IPS DF 4.7 (cell line): ENCODE data around the gene ZBTB9.

Source experiments
- DNase-seq: peaks from one replicate; pipeline ENCODE4 v3.0.0-alpha.2; 2013; ENCODE audit warnings: low spot score; ENCODE audit errors: extremely low read depth

Gene ZBTB9

DNA sequence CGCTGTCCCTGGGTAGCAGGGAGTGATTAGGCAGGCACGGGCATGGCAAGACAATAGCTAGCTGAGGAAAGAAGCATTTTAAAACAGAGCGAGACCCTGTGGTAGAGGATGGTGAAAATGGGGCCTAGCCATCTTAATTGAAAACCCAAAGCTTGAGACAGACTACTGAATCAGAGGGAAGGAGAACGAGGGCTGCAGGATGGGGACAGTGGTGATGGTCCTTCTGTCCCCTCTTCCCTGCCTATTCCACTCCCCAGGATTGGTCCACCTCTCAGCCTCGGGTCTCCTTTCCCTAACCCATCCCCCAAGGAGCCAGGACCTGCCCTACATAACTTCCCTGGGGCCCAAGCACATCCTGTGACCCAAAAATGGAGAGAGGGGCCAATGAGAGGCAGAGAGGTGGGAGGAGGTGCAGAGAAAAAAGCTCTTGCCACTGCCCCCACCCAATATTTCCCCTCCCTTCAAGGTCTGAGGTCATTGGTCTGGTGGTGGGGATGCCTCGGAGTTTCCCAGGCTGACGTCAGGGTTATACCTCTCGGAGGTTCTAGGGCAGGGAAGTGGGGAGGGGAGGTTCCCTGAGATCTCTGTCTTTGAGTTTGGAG lies 35.6 kb upstream of the ZBTB9 start:
- no peak for DNase-seq

DNA sequence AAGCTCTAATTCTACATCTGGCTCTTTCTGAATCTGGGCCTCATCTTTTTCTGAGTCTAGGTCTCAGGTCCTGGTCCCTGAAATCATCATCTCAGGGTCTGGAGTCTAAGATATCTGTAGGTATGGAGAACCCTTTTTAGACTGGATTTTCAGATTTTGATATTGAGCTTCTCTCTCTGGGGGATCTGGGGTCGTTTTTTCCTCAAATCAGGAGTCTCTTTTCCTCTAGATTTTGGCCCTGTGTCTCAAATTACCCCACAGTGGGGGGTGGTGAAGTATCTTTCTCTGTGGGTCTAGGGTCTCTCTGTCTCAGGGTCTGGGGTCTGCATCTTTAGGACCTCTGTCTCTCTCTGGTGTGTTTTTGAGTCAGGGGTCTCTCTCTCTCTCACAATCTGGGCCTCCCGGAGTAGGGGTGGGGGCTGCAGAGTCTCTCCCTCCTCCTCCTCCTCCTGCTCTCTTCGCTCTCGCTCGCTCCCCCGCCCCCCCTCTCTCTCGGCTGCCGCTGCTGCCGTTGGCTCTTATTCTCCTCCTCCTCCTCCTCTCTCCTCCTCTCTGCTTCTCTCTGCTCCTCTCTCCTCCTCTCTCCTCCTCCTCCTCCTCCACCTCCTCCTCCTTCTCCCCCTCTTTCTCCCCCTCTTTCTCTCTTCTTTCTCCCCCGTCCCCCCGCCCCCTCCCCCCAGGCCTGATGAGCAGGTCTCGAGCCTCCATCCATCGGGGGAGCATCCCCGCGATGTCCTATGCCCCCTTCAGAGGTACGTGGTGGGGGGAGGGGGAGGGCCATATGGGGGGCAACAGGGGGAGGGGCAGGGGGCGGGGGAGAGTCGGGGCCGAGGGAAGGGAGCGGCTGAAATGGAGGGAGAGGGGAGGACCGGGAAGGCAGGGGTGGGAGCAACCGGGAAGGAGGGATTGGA lies 34.5 kb upstream of the ZBTB9 start, which contains the start of gene SYNGAP1:
Gene SYNGAP1 (plus strand): TSS at position 486 of the 911 bp plus-strand sequence. CDS start 200 bp downstream, at position 686.
- no peak for DNase-seq

DNA sequence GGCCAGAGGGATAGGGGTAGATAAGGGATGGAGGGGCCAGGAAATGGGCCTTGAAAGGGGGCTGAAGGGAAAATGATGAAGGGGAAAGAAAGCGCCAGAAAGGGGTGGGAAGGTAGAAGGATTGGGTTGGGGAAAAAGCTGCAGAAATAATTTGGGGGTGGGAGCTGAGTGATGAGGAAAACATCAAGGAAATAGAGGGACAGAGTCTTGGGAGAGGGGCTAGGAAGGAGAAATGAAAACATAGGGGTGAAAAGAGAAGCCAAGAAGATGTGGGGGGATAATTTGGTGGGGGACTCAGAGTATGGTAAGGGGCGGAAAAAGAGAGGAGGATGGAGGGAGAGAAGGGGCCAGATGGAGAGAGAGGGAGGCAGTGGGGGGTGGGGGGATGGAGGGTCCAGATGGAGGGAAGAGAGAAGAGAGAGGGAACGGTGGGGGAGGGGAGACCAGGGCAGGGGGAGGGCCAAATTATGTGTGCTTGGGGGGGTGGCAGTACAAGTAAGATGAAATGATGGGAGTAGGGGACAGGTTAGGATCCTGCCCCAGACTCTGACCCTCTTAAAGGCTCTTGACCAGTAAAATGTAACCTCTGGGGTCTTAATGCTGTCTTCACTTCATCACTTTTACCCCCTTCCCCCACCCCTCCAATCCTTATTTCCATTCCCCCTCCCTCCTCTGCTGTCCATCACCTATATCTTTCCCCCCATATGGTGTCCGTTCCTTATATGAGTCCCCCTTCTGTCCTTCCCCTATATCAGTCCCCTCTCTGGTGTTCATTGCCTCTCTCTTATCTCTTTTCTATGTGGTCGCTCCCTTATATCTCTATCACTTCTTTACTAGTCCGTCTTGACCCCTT lies 33.7 kb upstream of the ZBTB9 start:
- no peak for DNase-seq

DNA sequence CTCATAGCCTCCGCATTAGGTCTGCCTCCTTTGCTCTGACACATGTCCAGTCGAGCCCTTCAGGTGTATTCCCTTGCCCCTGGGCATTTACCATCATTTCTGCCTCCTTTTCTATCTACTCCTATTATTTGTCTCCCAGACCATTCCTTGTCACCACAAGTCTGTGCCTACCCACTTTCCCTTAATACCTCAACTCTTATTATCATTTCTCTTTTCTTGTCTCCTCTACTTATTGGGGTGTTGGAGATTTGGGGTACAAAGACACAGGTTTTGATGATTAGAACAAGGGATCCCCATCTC lies 33.1 kb upstream of the ZBTB9 start:
- no peak for DNase-seq

DNA sequence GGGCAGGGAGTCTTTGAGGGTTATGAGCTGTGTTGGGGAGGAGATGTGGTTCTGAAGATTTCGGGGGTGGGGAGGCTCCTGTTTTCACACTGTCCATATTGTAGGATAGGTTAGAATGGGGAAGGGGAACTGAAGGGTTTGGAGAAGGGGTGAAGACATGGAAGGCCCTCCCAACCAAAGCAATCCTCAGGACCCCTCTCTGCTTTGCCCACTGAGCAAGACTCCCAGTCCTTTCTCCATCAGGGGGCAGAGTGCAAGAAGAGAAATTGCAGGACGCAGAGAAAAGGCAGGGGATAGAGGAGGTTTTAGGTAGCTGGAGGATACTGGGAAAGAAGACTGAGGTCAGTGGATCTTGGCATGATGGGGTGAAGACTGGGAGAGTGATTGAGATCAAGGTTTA lies 30.6 kb upstream of the ZBTB9 start:
- no peak for DNase-seq

DNA sequence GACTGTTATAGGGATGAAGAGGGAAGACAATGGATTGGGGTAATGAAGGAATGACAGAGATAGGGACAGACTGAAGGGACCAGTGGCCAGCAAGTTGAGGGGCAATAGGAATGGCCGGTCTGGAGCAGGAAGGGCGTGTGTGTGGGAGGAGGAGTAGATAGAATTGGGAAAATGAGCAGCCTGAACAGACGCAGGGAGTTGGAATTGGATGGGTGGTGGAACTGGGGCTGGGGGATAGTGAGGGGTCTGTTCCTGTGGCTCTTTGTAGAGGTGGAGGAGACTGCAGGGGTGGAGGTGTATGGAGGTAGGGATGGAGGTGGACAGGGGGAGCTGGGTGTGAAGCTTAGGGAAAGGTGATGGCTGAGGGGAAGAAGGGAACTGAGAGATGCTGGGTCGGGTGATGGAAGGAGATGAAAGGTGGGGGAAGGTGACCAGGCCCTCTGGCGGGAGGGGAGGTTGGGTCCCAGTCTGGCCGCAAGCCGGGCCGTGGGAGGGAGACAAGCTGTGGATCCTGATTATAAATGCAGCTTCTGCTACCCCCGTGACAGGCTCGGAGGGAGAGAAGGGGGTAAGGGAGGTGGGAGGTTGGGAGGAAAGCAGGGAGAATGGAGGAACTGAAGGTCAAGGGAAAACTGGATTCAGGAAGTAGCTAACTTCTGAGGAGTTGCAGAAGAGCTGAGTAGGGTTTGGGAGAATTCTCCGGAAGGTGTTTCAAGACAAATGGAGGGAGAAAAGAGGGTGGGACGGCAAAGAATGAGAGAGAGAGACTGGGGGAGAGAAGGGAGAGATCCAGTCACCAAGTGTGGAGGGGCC lies 29.3 kb upstream of the ZBTB9 start:
- DNase-seq, result no peak

DNA sequence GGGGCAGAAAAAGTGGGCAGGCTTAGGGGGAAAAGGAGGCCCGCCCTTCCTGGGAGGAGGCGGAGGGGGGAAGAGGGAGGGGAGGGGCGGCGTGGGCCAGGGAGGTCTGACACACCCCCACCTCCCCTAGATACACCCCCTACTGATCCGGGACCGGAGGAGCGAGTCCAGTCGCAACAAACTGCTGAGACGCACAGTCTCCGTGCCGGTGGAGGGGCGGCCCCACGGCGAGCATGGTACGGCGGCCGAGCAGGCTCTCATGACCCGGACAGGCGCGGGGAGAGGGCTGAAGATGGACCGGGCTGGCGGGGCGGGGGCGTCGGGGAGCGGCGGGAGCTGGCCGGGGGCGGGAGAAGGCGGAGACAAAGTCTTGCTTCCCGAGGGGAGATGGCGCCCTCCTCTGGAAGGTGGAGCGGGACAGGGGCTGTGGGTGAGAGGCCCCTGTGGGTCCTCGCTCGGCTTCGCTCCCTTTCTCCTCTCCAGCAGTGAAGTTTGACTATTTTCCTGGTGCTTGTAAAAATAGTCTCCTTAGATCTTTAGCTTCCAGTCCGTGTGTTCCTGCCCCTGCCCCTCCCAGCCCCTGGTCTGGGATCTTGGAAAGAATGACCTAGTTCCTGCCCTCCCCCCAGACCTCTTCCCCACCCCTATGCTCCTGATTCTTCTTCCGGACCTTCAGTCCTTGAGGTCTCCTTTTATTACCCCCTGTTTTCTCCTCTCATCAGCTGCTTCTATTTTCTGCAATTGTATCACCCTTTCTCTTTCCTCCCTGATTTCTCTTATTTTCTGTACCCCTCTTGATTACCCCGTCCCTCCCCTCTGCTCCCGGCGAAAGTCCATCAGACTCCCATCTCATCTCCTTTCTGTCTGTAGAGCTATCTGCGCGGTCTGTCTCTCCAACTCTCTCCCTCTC lies 28.5 kb upstream of the ZBTB9 start:
- no peak for DNase-seq

DNA sequence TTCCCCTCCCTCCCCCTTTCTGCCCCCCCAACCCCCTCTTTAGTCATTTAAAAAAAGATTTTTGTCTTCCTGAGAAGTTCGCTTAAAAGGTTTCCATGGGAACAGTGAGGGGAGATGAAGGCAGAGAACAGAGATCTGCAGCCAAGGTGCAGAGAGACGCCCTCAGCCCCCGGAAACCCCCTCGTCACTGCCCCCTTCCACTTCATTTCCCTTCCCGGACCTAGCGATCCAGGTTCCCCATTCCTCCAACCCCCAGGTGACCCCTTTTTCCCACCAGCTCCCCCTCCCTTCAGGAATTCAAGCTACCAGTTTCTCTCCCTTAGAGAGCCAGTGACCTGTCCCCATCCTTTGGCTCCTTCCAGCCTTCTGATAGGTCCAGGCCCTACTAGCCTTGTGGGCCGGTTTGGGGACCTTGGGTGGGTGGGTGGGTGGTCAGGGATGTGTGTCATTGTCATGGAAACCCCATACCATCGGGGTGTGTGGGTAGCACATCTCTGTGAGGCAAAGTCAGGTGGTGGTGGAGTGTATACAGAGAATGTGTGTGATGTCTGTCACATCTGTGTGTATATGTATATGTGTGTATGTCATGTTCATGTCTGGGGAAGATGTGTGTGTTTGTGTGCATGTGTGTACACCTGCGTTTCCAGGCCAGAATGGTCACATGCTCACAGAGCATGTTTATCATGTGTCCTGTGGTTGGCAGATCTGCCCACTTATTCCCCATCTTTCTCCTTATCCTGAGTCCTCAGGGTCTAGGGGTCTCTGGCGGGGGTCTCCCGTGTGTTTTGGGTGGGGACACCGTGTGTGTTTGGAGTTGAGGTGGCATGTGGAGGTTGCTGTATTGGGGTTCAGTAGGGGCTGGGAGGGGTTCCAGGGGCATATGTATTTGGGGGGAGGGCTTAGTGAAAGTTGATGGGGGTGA lies 27.5 kb upstream of the ZBTB9 start:
- DNase-seq, result no peak

DNA sequence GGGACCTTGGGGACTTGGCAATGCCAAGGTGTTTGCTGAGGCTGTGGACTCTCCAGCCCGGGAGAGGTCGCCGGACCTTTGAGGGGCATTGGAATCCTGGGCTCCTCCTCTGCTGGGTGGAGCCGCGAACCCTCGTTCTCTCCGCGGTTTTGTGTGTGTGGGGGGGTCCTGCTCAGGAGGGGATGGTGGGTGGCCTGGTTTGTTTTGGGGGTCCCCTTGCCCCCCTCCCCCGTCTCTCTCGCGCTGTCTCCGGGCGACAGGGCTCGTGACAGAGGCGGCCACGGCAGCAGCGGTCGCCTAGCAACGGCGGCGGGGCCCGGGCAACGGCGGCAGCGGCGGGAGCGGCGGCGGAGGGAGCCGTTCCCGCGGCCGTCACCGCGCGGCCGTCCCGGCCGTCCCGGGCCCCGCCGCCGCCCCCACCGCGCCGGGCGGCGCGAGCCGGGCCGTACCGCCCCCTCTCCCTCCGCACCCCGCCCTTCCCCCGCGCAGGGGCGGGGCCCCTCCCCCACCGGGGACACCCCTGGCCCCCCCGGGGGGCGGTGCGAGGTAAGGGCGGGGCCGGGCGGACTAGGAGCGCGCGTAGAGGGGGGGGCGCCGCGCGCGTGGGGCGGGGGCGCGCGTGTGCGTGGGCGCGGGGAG lies 26.7 kb upstream of the ZBTB9 start:
- no peak for DNase-seq

DNA sequence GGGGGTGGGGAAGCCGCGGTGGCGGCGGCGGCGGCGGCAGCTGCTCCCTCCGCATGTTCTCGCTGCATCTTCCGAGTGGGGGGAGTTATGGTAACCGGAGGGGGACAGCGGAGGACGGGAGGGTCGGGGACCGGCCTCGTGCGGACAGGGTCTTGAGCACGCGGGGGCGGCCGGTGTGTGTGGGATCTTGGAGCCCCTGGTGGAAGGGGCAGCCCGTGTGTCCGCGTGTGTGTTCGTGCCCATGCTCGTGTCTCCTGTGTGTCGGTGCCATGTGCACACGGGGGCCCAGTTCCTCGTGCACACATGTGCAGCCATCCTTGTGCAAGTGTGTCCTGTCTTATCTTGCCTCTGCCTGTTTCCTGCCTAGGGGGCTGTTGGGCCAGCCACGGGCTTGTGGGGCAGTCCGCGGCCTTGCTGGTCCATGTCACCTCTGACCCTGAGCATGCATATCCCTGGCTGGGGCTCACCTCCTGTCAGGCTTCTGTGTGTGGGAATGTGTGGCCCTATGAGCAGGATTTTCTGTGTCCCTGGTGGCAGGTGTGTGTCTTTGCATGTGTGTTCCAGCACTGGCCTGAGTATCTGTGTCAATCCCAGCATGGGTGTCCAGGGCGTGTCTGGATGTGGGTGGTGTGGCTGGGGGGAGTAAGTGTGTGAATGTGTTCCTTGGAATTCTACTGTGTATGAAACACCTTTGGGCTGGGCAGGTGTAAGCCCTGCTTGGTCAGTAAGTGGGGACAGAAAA lies 26.0 kb upstream of the ZBTB9 start:
- DNase-seq, result no peak

DNA sequence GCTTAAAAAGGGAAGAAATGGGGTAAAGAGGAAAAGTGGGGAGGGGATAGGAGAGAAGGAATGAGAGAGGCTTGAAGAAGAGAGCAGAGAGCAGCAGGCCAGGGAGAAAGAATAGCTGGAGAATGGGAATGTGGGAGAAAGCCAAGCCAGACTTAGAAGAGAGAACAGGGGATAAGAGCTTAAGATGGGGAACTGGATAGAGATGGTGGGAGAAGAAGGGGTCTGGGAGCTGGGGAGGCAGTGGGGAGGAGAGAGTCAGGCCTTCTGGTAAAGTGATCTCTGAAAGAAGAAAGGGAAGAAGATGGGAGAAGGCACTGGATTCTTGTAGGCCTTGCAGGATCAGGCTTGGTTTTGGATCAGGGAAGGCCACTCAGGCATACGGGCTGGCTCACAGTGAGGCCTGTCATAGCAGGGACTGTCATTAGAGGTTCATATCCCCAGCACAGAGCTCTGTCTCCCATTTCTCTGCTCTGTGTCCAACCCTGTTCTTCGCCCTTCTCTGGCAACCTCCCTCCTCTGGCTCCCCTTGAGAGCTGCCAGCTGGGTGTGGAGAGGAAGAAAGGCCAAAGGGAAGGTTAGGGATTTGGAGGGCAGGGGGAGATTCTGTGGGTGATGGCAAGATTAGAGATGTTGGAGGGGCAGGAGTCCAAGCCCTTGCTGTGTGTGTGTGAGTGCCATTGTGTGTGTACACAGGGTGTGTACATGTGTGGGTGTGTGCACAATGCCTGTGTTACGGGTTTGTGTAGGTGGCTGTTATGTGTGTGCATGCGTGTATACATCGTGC lies 25.2 kb upstream of the ZBTB9 start:
- no peak for DNase-seq

DNA sequence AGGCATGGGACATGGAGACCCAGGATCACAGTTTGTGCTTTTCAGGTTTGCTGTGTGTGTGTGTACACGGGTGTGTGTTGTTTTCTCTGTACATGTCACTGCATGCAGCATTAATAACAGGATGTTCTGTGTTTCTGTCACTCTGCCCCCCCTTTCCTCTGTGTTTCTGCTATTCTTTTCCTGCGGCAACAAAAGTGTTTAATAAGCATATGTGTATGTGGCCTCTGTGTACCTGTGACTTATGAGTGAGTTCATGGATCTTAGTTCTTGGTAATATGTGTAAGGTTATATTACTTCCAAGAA lies 24.7 kb upstream of the ZBTB9 start:
- DNase-seq, result no peak

DNA sequence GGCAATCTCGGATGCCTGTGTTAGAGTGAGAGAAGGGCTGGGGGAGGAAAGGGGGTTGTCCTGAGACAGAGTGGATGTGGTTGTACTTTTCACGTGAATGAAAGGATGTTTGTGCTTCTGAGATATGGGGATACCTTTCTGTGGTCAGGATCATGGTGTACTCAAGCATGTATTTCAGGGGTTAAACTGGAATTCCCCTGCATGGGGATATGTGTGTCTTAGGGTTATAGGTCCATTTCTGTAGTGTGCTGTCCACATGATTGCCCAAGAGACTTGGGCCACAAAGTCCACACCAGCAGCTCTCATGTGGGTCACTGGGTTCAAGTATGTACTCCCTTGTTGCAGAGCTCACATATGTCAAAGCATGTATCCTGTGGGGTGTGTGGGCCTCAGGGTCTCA lies 24.0 kb upstream of the ZBTB9 start:
- no peak for DNase-seq

DNA sequence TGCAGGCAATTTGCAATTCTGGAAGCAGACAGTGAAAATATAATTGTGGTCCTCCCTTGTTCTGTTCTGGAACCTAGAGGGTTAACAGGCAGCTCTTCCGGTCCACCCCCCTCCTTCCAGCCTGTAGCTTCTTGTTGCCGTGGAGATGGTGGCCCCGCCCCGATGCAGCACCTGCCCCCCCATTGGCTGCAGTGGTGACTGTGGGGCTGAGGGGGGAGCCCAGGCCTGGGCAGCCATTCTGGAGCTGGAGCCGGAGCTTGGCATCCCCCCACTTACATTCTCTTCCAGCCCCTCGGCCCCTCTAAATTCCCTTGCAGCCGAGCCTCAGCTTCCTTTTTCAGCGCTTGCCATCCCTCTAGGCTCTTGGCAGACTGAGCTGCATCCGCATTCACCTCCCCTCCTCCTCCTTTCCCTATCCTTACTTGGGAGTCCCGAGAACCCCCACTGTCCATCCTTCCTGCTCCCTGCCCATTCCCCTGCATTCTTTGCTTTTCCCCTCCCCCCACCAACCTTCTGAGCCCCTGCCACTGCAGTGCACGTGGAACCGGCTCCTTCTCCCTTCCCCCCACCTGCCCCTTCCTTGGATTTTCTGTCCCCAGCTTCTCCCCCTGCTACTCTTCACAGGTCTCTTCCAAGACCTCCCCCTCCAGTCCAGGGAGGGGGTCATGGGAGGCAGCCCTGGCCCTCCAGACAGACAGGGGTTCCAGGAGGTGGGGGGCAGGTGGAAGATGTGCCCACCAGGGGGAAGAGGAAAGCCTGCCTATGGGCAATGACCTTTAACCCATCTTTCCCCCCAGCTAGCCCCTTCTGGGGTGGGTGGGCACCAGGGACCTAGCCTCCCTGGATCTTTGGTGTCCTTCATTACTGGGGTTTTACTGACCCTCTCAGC lies 23.1 kb upstream of the ZBTB9 start:
- no peak for DNase-seq

DNA sequence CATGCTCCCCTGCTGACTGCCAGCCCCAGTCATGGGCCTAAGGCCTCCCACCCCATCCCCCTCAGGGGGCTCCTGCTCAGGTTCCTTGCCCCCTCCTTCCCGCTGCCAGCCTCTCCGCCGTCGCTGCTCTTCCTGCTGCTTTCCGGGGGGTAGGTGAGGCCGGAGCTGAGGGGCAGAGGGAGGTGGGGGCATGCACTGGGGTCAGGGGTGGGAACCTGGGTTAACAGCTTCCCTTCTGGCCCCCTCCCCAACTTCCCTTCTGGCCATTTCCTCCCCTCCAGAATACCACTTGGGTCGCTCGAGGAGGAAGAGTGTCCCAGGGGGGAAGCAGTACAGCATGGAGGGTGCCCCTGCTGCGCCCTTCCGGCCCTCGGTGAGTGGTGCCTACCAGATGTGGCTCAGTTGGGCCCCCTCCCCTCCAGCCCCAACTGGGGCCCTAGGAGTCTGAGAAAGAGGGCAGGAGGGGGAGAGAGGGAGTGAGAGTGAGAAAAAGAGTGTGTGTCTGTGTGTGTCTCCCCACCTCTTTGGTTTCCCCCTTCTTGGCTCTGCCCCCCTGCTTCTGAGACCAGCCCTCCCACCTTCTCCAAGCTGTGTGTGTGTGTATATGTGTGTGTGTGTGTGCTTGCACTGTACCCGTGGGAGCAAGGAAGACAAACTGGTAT lies 22.4 kb upstream of the ZBTB9 start:
- no peak for DNase-seq

DNA sequence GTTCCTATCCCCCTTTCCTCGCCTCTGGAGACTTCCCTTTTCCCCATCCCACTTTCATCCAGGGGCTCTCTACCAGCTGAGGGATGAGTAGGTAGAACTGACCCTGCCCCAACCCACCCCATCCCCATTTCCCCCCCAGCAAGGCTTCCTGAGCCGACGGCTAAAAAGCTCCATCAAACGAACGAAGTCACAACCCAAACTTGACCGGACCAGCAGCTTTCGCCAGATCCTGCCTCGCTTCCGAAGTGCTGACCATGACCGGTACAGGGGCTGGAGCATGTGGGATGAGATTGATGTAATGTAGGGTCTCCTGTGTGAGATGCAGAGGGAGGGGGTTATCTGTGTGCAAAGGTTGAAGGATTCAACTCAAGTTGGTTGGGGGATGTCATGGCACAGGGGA lies 21.8 kb upstream of the ZBTB9 start:
- DNase-seq, result no peak
